8988T (cell line): ENCODE measurements around the gene POU6F2.
"Not testable (repeated sequence)": the region's sequence is repeated elsewhere in the genome, so short reads cannot be mapped to it uniquely, and the experiment has no call there.

Experiments used
- DNase-seq: peaks from one replicate; pipeline ENCODE4 v3.0.0; 2011

The POU6F2 gene

DNA sequence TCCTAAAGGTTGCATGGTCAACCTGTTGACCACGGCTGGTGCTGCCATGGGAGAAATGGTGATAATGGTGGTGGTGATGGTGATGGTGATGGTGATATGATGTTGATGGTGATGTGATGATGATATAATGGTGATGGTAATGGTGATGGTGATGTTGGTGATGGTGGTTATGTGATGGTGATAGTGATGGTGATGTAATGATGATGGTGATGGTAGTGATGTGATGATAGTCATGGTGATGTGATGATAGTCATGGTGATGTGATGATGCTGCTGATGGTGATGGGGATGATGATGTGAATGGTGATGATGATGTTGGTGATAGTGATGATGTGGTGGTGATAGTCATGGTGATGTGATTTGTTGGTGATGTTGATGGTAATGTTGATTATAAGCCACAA, 23.9 kb downstream of the POU6F2 start:
- DNase-seq, result no peak

DNA sequence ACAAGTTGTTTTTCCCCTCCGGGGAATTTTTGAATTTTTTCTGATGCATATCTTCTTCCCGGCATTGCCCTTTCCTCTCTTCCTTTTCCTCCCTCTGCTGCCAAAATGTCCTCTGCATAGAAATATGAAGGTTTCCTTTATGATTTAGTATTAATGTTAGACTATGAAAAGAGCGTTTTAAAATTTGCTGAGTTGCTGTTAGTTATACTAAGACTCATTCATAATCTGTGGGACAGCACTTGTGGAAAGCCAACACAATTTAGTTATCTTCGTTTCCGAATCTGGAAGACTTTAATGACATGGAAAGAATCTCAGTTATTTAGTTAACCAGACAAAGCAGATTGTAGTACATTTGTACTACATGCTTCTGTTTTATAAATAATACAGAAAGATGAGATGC, 25.0 kb downstream of the POU6F2 start:
- DNase-seq, result no peak

DNA sequence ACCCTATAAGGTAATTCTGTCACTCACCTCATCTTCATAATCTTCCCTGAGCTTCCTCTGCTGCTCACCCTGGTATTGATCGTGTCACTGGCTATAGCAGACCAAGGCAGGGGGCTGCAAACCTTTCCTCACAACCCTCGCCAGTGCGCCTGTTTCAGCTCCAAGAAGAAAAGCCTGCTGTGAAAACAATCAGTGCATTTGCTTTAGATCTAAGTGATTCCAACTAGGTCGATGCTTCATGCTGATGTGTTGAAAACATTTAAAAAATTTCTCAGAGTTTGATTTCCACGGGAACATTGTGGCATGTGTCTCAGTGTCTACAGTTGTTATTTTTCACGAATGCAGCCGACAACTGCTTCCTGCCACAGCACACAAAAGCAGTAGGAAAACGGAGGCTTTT, 27.3 kb downstream of the POU6F2 start:
- DNase-seq, result no peak

DNA sequence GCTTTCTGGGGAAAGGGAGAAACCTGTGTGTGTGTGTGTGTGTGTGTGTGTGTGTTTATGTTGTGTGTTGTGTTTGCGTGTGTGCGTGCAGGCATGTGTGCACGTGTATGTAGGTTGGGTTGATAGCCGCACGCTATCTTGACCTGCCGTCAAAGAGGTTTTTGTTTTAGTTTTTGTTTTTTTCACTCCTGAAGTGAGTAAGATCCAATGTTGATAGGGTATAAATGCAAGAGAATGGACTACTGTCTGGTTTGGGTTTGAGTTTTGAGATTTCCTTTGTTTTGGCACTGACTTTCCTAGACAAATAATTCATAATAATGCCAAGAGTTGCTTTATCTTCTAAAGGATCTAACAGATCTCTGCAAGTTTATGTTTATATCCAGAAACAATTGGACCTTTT, 27.8 kb downstream of the POU6F2 start:
- no peak for DNase-seq

DNA sequence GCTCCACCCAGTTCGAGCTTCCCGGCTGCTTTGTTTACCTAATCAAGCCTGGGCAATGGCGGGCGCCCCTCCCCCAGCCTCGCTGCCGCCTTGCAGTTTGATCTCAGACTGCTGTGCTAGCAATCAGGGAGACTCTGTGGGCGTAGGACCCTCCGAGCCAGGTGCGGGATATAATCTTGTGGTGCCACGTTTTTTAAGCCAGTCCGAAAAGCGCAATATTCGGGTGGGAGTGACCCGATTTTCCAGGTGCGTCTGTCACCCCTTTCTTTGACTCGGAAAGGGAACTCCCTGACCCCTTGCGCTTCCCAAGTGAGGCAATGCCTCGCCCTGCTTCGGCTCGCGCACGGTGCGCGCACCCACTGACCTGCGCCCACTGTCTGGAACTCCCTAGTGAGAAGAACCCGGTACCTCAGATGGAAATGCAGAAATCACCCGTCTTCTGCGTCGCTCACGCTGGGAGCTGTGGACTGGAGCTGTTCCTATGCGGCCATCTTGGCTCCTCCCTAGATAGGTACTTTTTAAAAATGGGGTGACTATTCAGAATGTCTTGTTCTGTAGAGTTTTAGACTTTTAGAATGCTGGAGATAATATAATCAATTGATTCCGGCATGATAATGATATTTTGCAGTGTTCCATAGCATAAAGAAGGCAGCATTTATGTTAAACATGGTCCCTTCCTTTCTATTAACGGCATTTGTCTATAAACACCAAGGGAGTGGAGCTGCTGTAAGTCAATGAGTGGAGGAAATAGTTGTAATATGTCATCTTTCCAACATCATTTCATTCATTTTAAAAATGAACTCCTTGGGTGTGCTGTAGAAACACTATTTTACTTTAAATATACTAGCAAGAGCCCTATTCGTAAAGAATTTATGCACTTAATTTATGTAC, 35.6 kb downstream of the POU6F2 start:
- DNase-seq, result not testable (repeated sequence)

DNA sequence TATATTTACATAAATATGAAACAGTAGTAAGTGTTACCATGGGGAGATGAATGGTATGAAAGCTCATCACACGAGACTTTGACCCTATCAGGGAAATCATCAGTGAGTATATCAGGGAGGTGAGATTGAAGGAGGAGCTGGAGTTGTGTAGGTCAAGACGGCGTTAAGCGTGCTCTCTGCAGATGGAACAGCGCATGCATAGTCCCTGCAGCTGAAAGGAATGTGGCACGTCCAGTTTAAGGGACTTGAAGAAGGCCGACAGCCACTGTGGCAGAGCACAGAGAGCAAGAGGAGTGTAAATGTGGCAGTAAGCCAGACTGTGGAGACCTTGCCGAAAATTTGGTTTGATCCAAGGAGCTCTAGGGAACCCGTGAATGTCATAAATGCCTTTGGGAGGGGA, 38.9 kb downstream of the POU6F2 start:
- no peak for DNase-seq

DNA sequence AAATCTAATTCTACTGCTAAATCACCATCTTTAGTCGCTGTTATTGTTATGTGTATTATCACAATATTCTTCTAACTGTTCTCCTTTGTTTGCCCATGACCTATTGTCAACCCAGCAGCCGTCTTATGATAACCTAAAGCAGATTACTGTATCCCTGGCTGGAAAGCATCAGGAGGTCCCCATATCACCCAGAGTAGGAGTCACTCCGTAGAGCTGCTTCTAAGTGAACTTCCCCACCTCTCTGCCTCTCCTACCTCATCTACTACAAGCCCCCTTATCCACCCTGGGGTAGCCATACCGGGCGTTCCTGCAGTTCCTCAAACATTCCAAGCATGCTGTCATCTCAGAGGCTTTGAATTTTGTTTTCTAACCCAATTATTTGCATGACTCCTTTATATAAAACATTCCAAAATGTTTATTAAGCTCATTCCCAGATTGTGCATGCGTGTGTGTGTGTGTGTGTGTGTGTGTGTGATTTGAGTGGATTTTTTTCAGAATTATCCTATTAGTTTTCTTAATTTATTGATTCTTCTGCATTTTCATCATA, 39.7 kb downstream of the POU6F2 start:
- DNase-seq, result no peak

DNA sequence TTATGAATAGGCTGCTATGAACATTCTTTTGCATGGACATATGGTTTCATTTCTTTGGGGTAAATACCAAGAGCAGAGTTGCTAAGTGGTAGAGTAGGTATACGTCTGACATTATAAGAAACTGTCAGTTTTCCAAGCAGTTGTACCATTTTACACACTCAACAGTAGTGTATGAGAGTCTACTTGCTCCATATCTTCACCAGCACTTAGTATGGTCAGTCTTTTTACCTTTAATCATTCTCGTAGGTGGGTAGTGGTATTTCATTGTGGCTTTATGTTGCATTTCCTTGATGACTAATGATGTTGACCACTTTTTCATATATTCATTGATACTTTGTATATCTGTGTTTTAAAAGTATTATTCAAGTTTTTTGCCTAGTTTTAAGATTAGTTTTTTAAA, 45.1 kb downstream of the POU6F2 start:
- DNase-seq, result no peak

DNA sequence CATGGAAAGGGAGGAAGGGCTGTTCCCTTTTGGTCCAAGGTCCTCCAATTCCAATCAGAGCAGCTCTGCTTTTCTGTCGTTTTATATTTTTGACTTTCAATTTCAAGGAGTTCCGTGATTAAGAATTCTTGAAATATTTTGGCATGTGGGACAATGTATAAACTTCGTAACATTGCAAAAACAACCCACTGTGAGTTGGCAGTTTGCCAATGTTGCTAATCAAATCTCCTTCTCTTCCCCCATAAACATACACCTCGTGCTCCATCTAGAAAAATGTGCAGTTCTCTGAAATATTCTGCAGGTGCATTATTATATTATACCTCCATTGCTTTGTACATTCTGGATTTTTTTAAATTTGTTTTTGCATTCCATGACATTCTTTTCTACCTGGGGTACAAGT, 49.8 kb downstream of the POU6F2 start:
- no peak for DNase-seq

DNA sequence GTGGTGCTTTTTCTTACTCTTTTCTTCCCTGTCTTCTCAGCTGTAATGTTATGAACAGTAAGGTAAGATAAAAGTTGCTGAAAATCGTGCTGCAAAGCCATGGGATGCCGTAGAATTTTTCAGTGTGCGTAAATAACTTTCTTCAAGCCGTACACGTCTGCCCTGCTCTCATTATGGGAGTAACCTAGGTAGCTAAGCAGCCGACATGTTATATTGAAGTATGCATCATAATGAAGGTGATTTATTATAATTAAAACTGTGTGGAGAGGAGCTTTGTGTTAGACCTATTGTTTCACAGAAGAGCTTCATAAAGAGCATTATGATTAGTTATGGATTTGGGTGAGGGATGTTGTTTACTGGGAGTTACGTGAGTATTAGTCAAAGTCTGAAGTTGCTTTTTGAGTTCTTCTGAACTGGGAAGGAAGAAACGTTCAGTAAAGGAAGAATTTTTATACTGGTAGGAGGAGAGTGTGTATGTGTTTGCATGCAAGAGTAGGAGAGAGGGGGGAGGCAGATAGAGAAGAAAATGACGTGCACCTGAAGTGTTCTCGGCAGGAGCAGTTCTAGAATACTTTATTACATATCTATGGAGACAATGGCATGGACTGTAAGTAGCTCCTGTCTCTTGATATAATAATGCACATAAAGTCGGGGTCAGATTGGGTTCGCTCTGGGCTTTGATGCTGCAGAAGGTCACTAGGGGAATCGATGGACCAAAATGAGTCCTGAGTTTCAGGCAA, 56.3 kb downstream of the POU6F2 start:
- no peak for DNase-seq

DNA sequence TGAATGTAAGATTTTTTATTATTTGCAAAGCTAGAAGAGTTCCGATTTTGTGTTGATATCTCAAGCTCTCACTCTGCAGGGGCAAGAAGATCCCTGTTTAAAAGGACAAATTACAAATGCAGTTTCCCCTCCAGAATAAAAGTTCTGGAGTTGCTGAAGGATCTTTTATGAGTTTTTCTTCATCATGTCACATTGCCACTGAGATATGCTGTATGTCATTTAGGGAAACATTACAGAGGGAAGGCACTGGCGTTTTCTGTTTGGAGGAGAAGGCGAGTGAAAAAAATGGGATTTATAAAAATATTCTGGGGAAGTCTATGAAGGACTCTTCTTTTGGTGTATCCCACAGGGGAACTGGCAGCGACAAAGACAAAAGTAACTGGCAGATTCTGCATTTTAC, 57.4 kb downstream of the POU6F2 start:
- DNase-seq, result no peak

DNA sequence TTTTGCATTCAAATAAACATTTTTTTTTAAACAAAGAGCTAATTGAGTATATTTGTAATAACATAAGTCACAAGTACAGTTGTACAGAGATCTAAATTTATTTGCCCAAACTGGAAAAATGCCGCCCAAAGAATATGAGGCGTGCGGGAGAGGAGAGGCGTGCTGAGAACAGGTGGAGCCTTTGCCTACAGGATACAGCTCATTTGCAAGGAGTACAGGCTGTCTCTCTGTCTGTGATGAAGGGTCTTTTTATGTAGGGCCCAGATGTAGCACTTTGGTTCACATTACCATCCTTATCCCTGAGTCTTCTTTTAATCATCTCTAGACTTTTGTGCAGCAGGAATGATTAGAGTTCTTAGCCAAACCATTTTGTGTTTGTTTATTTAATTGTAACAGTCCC, 58.2 kb downstream of the POU6F2 start:
- DNase-seq, result no peak

DNA sequence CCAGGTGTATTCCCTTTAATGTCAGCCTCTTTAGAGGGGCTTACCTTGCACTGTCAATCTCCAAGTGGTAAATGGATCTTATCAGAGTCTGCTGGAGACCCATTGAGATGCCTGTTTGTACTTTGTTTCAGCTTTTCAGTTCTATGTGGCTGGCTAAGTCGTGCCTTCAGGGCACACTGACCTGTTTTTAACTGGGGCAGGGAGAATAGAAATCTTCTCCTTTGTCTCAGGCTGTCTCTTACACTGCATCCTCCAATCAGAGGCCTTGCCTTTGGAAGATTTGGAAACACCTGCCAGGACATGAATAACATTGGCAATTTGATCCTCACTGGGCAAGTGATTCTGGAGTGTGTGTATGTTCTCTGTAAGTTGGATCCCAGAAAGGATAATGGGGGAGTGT, 65.0 kb downstream of the POU6F2 start:
- no peak for DNase-seq

DNA sequence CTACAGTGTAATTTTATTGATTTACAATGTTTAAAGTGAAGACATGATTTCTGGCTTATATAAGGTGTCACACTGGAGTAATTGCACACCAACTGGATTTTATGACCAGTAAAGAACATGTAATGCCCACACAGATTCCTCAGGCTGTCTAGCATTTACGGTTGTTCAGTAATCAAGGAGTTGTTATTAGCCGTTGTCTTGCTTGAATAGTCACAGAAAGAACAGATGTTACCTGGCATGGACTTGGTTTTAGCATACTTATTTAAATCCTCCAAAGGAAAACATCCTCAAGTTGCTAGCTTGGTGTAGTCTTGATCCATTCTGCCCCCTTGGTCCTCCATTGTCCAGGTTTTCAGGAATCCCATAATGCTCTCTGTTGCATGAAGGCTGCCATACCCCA, 65.8 kb downstream of the POU6F2 start:
- DNase-seq, result no peak

DNA sequence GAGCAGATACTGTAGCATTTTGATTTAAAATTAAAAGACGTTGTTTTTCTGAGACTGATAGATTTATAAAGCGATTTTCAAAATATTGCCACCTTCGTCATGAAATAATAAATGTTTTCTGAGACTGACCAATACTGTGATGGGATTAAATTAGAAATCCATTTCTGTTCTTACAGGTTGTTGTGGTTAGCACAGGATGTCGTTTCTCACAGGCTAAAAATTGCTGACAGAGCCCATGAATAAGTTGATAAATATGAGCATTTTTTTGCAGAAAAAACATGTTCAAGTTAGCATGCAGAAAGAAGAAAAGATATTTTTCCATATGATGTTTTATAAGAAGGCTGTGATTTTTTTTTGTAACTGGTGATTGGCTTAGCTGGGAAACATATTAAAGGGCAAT, 66.8 kb downstream of the POU6F2 start:
- no peak for DNase-seq

DNA sequence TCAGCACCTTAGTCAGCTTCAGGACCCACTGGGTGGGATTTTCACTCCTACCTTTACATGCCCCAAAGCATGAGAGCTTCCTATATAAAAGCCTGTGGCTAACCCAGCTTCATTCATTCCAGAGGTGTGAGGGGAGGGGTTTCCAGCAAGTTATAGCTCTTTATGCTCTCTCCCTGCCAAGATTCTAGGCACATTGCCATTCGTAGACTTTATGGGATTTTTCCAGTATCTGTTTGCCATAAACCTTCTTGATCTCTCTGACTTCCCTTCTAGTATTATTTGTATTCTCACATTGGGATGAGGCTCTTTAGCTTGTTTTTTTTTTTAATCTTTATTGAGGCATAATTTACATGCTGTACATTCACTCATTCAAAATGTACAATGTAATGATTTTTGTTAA, 67.5 kb downstream of the POU6F2 start:
- DNase-seq, result no peak

DNA sequence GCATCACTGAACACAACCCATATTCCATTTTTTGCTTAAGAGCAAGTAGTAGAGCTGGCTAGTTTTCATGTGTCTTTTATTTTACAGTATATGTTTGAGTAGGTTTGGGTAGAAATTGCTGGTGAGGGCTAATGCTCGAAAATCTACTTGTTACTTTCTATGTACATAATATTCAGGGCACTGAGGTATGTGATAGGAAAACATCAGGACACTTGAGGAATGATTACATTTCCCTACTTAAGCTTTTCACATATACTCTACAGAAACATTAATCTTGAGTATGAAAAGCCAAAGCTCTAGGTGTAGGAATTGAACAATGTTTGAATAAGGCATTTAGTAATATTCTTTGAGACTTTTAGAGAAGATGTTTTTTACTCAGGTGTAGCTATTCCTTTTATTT, 73.6 kb downstream of the POU6F2 start:
- no peak for DNase-seq

DNA sequence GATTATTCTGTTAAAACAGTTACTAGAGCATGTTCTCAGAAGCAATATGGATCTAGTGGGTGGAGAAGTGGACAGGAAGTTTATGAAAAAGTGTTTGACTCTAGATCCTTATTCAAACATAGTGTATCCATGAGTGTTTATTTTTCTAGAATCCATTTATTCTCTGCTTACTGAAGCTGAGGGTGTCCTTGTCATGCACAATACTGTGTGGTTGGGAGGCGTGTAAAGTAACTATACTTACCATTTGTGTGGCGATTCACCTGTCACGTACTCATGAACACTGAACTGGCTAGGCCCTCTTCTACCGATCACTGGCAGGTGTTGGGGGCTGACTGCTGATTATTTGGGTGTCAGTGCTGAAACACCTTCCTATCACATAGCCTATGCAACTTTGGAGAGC, 74.0 kb downstream of the POU6F2 start:
- DNase-seq, result no peak

DNA sequence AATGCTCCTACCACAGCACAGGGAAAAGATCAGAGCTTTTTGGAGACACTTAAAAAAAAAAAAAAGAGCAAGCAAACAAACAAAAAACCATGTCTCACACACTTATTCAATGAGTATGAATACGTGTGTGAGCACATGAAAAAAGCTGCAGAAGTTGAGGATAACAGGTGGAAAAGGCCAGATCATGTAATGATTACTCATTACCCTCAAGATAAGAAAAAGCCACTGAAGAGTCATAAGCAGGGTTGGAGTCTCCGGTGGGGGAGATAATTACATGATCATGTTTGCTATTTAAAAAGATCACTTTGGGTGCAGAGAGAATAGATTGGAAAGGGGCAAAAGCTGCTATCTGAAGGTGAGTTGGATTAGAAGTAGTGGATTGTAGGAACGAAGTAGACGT, 77.0 kb downstream of the POU6F2 start:
- DNase-seq, result no peak

DNA sequence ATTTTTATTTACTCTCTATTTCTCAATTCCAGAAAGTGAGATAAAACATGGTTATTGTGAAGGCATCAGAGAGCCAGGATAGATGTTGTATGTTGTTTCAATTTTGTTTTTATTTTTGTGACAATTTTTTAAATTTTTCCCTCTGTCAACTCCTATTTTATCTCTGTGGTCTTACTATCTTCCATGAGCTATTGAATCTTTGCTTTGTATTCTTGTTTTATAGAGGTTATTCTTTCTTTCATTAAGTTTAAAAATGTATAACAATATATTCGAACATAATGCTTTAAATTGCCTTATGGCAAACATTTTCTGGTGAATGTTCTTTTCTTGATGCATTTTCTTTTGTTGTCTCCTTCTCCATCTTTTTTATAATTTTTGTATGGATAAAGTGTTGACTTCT, 78.4 kb downstream of the POU6F2 start:
- DNase-seq, result no peak

DNA sequence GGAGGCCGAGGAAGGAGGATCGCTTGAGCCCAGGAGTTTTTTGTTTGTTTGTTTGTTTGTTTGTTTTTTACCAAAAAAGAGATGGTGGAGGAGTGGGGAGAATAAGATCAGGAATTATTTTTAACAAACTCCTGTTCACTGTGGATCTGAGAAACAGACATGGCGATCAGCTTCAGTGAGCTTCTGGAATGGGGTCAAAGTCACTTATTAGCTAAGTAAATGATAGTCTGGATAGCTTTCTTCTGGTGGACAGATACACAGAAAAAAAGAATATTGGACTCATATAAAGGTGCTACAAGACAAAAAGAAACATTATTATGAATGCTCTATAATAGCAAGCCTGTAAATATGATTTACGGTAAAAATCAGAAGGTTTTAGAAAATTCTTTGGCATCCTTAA, 85.1 kb downstream of the POU6F2 start:
- DNase-seq, result no peak

DNA sequence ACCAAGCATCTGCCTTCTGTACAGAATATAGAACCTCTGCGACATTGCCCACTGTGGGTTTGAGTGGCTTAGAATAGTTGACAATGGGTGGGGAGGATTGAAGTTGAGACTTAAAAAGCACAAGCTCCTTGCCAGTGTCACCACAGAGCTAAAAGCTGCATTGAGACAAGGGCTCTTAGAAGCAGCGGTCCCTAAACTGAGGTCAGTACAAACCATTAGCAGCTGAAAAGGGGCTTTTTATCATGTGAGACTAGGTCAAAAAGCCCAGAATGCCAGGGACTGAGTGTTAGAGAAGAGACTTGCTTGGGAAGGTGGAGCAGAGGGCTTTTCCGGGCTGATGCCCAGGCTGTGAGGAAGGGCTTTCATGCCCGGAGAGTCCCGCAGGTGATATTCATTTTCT, 91.3 kb downstream of the POU6F2 start:
- DNase-seq, result no peak

DNA sequence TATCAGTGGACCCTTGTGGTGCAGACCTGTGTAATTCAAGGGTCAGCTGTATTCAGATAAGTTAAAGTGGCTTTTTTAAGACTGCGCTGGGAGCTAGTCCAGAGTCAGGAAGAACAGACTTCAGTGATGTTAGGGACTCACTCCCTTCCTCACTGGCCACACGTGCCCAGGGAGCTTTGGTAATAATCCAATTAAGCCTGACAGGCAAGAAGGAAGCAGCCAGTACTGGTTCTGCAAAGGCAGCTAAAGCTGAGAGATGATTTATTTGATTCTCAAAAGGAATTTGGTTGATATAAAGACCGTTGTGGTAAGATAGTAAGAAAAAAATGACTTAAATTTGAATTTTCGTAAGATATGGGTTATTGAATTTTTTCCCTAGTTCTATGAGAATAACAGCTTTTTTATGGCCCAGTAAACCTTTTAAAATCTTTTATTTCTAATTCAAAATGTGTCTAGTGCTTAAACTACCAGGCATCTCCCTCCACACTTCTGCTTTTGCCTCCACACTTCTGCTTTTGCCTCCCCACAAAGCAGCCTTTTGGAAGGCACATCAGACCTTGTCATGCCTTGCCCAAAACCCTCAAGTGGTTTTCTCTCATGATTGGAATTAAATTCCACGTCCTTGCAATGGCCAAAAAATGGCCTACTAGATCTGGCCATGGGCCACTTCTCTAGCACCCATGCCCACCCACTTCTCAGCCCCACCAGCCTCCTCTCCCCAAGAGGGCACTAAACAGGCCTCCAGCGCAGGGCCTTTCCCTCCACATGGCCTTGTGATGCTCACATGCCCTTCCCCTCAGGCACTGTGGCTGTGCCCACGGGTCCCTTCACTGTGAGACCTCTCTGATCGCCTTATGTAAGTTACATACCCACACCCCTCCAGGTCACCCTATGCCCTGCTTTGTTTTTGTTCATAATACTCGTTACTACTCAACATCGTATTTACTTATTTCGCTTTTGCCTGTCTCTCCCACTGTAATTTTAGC, 92.5 kb downstream of the POU6F2 start:
- no peak for DNase-seq
